Hepatocyte (in vitro differentiated cells): ENCODE data around the gene IL22RA2.

Source experiments
- EZH2 ChIP-seq: fragments of 200-600 bp; sonication (generic); IDR thresholded peaks from 2 replicates; pipeline ENCODE4 v1.6.1; 2016; ENCODE audit warnings: antibody characterized with exemption, mild to moderate bottlenecking, borderline replicate concordance
- EZH2phosphoT487 ChIP-seq: fragments of 200-600 bp; sonication (generic); IDR thresholded peaks from one replicate; pipeline ENCODE4 v1.6.1; 2018; ENCODE audit warnings: antibody characterized with exemption, mild to moderate bottlenecking, low read depth, moderate library complexity; ENCODE audit not compliant: unreplicated experiment, severe bottlenecking
- TF ChIP-seq, protein P1 (sequence below): fragments of 200-600 bp; sonication (generic); IDR thresholded peaks from 2 replicates; pipeline ENCODE4 v1.5.1; 2016; ENCODE audit warnings: antibody characterized with exemption, mild to moderate bottlenecking; ENCODE audit not compliant: poor library complexity

DNA sequence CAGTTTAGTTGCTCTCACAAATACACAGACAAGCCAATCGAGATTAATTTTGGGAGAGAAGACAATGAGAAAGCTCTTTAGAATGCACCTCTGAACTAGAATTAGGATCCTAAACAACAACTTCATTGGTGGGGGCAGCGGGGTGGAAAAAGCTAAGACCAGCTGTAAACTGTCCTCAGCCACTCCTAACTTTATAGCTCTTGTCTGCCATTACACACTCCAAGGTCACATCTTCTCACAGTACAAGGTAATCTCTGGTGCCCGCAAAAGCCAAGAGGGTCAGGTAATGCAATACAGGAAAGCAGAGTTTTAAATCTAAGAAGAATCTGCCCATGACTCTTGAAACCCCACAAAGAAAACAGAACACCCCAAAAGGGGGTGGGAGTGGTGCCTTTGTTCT, 17.8 kb upstream of the IL22RA2 start:
- TF ChIP-seq, protein P1, sequence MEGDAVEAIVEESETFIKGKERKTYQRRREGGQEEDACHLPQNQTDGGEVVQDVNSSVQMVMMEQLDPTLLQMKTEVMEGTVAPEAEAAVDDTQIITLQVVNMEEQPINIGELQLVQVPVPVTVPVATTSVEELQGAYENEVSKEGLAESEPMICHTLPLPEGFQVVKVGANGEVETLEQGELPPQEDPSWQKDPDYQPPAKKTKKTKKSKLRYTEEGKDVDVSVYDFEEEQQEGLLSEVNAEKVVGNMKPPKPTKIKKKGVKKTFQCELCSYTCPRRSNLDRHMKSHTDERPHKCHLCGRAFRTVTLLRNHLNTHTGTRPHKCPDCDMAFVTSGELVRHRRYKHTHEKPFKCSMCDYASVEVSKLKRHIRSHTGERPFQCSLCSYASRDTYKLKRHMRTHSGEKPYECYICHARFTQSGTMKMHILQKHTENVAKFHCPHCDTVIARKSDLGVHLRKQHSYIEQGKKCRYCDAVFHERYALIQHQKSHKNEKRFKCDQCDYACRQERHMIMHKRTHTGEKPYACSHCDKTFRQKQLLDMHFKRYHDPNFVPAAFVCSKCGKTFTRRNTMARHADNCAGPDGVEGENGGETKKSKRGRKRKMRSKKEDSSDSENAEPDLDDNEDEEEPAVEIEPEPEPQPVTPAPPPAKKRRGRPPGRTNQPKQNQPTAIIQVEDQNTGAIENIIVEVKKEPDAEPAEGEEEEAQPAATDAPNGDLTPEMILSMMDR = no peak
- TF ChIP-seq EZH2 = no peak
- TF ChIP-seq EZH2phosphoT487 = no peak
